T-helper 1 cell treated with Interleukin-12 subunit alpha and Interleukin-12 subunit beta and Interleukin-4 antibody, amounts not matched to agents 30 ng/mL and 1 ng/mL, for 36 hours (primary cell): Measurements from ENCODE around the gene NLRC5. TPM values are rescaled to one million over a fixed set of nuclear protein-coding genes. Genes with fewer than 3 reads are reported as not detected.

ENCODE experiments used
- intact Hi-C: fragments of 100-400 bp; cut with micrococcal nuclease; formaldehyde crosslinking; loops from one replicate; pipeline ENCODE4 v1.15.1; 2024
- total RNA-seq: library from RNA; stranded (reverse); gene quantifications from 2 replicates; pipeline ENCODE4 v1.2.3, GENCODE V29; 2022

The NLRC5 gene
- total RNA-seq, 1 donor from 2014 or later, result 398 TPM

GRCh38 chr16:57118461-57119084 lies 129.2 kb downstream of the NLRC5 start:
- intact Hi-C loops, result no loop called here

- intact Hi-C loops, result no loop called here
Observed at GRCh38 chr16:57123216-57123973, 134.0 kb downstream of the NLRC5 start.

DNA sequence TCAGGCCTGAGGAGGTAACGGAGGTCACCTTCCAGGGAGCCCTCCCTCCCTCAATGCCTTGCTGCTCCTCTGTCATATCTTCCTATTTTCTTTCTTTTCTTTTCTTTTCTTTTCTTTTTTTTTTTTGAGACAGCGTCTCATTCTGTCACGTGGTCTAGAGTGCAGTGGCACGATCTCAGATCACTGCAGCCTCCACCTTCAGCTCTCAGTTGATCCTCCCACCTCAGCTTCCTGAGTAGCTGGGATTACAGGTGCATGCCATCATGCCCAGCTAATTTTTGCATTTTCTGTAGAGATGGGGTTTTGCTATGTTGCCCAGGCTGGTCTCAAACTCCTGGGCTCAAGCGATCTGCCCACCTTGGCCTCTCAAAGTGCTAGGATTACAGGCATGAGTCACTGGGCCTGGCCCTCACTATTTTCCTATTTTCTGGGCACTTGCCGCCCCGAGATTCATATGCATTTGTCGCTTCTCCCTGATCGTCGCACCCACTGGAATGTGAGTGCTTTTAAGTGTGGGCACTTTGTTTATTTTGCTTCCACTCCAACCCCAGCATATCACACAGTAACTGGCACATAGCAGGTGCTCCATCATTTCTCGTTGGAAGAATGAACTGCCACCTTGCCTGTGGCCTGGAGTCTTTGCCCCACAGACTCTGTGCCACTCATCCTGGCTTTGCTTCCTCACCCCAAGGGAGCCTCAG lies 134.8 kb downstream of the NLRC5 start:
- intact Hi-C loops, result no loop called here

DNA sequence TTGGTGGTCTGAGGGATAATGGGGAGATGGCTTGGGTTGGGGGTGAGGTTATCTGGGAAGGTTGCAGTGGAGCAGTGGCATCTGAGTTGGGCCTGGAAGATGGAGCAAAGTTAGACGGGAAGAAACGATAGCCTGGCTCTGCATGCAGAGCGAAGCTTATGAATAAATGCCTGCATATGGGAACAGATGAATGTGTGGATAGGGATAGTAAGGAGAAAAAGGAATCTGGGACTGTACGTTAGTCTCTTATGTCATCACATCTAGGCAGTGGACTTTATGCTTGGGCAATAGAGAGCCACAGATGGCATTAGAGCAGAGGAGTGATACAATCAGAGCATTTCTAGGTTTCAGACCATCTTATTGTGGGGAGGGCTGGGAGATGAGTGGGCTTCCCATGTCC lies 136.0 kb downstream of the NLRC5 start:
- intact Hi-C loops, result no loop called here

- intact Hi-C loops, result no loop called here
Observed at GRCh38 chr16:57125969-57126368, 136.6 kb downstream of the NLRC5 start.

GRCh38 chr16:57126411-57126810 lies 137.1 kb downstream of the NLRC5 start:
- intact Hi-C loops, result no loop called here

DNA sequence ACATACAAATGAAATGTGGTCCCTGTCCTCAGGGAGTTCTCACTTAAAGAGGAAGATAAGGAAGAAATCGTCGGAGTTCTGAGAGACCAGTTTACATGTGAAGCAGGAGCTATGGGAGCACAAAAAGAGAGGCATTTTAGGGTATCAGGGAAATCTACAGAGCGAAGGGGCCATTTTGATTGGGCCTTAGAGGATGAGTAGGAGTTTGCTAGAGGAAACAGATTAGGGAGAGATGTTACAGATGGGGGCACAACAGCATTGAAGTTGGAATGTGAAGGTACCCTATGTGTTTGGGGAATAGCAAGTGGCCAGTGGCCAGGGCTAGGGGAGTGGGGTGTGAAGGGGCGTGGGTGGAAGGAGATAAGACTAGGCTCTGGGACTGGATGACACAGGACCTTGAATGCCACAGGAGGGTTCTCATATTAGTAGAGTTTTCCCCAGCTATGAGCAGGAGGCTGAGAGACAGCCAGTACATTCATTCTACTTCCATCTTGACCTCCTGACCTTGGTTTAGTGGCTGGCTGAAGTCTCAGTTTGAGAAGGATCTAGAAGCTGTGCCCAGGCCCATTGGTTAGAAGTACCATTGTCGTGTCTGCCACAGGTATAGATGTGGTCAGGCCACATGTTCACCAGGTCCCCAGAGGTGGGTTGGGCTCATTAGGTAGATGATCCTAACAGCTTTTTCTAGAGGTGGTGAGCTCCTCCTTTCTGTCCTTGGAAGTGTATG lies 137.8 kb downstream of the NLRC5 start:
- intact Hi-C loops, result no loop called here

GRCh38 chr16:57127836-57128235 lies 138.5 kb downstream of the NLRC5 start:
- intact Hi-C loops, result loop anchor here (2.0 kb wide), 2 partner anchors 43 to 59 kb away; partner anchors contain the start of genes PSME3IP1 and RSPRY1

DNA sequence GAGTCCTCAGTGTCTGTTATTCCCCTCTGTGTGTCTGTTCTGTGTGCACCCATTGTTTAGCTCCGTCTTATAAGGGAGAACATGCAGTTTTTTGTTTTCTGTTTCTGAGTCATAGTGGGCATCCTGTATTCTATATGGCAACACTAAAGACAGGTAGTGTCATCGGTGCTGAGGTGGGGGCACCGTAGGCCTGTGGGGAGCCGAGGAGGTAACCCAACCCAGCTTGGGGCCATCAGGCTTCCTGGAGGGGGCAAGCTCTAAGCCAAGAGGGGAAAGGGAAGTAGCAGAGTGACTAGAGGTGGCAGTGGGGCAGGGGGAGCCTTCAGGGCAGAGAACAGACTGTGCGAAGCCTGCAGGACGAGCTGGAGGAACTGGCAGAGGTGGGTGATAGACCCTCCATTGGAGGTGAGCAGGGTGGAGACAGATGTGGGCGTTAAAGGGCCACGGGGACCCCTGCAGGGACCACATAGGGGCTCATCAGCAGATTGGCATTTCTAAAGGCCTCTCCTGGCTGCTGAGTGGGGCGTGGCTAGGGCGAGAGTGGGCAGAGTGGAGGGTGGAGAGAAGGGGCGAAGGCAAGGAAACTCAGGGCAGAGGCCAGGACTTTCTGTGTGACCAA lies 139.5 kb downstream of the NLRC5 start:
- intact Hi-C loops, result loop anchor here (2.0 kb wide), 2 partner anchors 44 to 58 kb away; partner anchors contain the start of genes PSME3IP1 and RSPRY1

GRCh38 chr16:57130950-57131321 lies 141.6 kb downstream of the NLRC5 start:
- intact Hi-C loops, result no loop called here

DNA sequence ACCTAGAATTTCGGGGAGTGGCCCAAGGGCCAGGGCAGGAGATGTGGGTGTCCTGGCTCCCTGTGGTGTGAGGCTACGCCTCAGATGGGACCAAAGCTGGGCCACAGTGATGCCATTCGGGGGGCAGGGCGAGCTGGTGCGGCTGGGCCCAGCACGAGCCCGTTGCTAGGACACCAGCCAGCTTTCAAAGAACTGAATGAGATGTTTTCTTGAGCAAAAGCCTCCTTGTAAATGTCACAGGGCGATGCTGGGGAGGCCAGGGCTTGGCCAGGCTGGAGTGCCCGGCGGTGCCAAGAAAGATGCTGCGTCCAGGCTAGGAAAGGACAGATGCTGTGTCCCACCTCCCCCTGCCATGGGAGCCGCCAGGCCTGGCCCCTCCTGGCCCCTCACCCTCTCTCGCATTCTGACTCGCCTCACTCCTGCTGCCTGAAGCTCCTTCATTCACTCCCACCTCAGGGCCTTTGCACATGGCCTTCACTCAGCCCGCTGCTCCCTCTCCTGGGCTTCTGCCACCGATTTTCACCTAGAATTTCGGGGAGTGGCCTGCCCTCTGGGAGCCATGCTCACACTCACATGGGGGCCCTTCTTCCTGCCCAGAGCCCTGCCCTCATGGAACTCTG lies 142.1 kb downstream of the NLRC5 start:
- intact Hi-C loops, result no loop called here

DNA sequence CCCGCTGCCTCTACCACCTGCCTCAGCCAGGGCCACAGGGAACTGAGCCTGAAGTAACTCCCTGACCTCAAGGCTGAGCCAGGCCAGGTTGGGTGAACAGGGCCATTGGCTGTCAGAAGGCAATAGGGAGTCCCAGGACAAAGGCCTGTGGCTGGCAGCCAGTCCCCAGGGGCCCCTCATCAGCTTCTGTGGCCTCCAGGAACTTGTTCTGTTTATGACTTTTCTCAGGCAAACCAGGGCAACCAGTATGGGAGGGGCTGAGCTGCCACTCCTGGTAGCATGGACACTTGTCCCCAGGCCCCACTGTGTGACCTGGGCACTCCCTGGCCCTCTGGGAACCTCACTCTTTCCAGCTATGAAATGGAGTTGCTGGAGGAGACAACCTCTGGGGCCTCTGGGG lies 143.1 kb downstream of the NLRC5 start:
- intact Hi-C loops, result no loop called here

DNA sequence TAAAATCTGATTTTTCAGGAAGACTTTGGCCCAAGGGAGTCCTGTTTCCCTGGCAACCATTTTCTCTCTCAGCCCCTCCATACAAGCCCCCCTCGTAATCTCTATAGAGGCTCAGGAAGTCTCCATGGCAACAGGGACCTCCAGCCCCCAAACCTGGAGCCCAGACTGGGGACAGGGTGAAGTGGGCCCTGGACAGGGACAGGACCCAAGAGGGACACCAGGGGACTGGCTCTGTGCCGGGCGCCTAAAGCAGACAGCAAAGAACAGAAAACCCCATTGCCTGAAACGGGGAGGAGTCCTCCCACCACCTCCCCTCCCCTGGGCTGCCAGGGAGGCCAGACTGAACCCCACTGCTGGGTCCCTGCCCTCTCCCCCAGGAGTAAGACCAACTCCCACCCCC lies 143.7 kb downstream of the NLRC5 start:
- intact Hi-C loops, result no loop called here

Other genes starting within 250 kb of the NLRC5 start
- not detected in 2 replicates for gene SLC12A3, start 124.3 kb upstream of the NLRC5 start, total RNA-seq
- gene HERPUD1, start 57.4 kb upstream of the NLRC5 start, total RNA-seq, result 194 and 216 TPM in 2 replicates
- gene CETP, start 27.6 kb upstream of the NLRC5 start, total RNA-seq, result not detected in 2 replicates
- gene CPNE2, start 103.0 kb downstream of the NLRC5 start, total RNA-seq, result 5.8 and 6.6 TPM in 2 replicates
- 115 and 135 TPM in 2 replicates for gene PSME3IP1, start 196.5 kb downstream of the NLRC5 start, total RNA-seq
- 38.3 TPM in 2 replicates for gene RSPRY1, start 196.8 kb downstream of the NLRC5 start, total RNA-seq